Lower lobe of right lung (tissue), 2 donors: ENCODE results near the gene MRC1. TPM values are rescaled to one million over a fixed set of nuclear protein-coding genes. Genes with fewer than 3 reads are reported as not detected.

Experiments
- ATAC-seq, 2 donors: fragments of 200-7000 bp; cut with Tn5 transposase; one replicate each; pipeline ENCODE4 v1.9.1; 2020 to 2022; ENCODE audit warnings: mild to moderate bottlenecking in 2 of 2, moderate library complexity in 2 of 2
- DNase-seq: peaks from one replicate; pipeline ENCODE4 v3.0.0-alpha.2; 2020
- H3K27ac ChIP-seq: fragments of 200-600 bp; one replicate; pipeline ENCODE4 v1.8.0; 2022
- H3K27me3 ChIP-seq: fragments of 200-600 bp; one replicate; pipeline ENCODE4 v1.8.0; 2022; ENCODE audit warnings: low read depth
- H3K36me3 ChIP-seq: fragments of 200-600 bp; one replicate; pipeline ENCODE4 v1.8.0; 2022; ENCODE audit warnings: mild to moderate bottlenecking
- H3K4me1 ChIP-seq: fragments of 200-600 bp; one replicate; pipeline ENCODE4 v1.8.0; 2022
- H3K4me3 ChIP-seq: fragments of 200-600 bp; one replicate; pipeline ENCODE4 v1.8.0; 2022; ENCODE audit warnings: mild to moderate bottlenecking
- H3K9me3 ChIP-seq: fragments of 200-600 bp; one replicate; pipeline ENCODE4 v1.8.0; 2022
- intact Hi-C: fragments of 100-400 bp; cut with DNase I; formaldehyde crosslinking; loops from one replicate; pipeline ENCODE4 v1.11.0; 2022
- total RNA-seq: library from RNA; stranded (reverse); fragmentation: NEBNext Ultra II Directional; extraction: Animal tissue kit (Norgen Biotek cat#: 25700); gene quantifications from one replicate; pipeline ENCODE4 v1.2.1, GENCODE V29; 2021
- TF ChIP-seq, protein P1 (sequence below): fragments of 200-600 bp; IDR thresholded peaks from one replicate; pipeline ENCODE4 v1.8.0; 2022; ENCODE audit warnings: antibody characterized with exemption, mild to moderate bottlenecking
- donor health status: DM: no; HTN: yes; CAD: no; lungs with severe emphysema.

Gene MRC1
- total RNA-seq, 1 donor from 2014 or later = 529 TPM

DNA sequence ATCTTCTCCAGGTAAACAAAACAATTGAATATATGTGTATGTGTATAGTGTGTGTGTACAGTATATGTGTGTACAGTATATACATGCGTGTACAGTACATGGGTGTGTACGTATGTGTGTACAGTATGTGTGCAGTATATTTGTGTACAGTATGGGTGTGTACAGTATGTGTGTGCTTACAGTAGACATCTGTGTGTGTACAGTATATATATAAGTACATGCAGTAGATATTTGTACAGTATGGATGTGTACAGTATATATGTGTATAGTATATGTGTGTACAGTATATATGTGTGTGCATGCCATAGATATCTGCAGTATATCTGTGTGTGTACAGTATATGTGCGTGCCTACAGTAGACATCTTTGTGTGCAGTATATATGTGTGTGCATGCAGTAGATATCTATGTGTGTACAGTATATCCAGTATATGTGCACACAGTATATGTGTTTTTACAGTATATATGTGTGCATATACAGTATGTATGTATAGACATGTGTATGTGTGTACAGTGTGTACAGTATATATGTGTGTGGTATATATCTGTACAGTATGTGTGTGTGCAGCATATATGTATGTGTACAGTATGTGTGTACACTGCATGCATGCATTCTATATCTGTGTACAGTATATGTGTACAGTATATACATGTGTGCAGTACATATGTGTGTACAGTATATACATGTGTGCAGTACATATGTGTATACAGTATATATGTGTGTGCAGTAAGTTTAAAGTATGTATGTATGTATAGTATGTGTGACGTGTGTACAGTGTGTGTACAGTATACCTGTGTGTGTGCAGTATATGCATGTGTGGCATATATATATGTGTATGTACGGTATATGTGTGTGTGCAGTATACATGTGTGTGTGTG, 105.3 kb downstream of the MRC1 start:
- ATAC-seq = peak; percentile 37 to 54
- no peaks in the 10 kb centered on the region for H3K27me3 ChIP-seq
- H3K4me3 ChIP-seq = no peak overlapping the region
- no peaks in the 10 kb centered on the region for H3K4me1 ChIP-seq
- TF ChIP-seq, protein P1, sequence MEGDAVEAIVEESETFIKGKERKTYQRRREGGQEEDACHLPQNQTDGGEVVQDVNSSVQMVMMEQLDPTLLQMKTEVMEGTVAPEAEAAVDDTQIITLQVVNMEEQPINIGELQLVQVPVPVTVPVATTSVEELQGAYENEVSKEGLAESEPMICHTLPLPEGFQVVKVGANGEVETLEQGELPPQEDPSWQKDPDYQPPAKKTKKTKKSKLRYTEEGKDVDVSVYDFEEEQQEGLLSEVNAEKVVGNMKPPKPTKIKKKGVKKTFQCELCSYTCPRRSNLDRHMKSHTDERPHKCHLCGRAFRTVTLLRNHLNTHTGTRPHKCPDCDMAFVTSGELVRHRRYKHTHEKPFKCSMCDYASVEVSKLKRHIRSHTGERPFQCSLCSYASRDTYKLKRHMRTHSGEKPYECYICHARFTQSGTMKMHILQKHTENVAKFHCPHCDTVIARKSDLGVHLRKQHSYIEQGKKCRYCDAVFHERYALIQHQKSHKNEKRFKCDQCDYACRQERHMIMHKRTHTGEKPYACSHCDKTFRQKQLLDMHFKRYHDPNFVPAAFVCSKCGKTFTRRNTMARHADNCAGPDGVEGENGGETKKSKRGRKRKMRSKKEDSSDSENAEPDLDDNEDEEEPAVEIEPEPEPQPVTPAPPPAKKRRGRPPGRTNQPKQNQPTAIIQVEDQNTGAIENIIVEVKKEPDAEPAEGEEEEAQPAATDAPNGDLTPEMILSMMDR = no peak
- no peaks in the 10 kb centered on the region for H3K9me3 ChIP-seq
- H3K27ac ChIP-seq = no peak overlapping the region
- no peak for DNase-seq
- intact Hi-C loops = no loop called here
- no peaks in the 10 kb centered on the region for H3K36me3 ChIP-seq

DNA sequence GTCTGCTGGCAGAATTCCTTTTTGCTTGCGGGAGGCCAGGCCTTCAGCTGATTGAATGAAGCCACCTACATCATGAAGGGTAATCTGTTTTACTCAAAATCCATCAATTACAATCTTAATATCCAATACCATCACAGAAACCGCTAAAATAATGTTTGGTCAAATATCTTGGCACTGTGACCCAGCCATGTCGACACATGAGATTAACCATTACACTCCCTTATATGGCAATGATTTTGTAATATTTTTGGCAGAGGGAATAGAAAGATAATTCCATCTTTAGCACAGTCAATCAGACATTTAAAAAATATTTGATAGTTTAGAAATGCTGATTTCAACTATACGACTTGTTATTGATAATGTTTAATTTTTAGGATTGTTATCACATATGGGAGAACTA, 106.0 kb downstream of the MRC1 start:
- ATAC-seq = no peak
- H3K36me3 ChIP-seq = no peaks in the 10 kb centered on the region
- H3K9me3 ChIP-seq = no peaks in the 10 kb centered on the region
- no peak overlapping the region for H3K27ac ChIP-seq
- H3K4me1 ChIP-seq = no peaks in the 10 kb centered on the region
- H3K27me3 ChIP-seq = no peaks in the 10 kb centered on the region
- TF ChIP-seq, protein P1 = no peak
- H3K4me3 ChIP-seq = no peak overlapping the region
- intact Hi-C loops = no loop called here
- no peak for DNase-seq

DNA sequence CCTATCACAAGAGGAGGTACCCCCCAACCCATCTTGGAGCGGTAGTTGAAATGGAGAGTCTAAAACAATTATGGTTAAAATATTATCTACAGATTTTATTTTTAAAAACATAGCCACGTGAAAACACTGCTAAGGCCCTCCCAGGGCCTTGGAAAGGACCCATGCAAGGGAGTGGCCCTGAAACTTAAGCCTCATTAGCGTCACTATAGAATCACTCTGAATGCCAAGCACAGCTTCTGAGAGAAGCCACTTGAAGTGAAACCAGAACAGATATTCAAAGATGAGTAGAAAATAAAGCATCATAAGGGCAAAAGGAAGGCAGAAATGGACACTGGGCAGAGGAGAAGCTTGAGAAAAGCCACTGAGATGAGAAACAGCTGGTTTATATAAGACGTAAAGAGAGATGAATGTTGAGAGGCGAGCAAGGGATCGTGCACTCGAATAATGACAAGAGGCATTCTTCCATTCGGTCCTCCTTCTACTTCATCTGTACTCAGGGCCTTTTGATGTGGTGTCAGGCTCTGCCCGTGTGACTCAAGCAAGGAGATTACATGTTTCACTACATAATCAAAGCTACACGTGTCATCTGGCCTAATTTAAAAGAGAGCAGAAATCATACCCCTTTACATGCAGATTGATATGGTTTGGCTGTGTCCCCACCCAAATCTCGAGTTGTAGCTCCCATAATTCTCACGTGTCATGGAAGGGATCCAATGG, 109.2 kb downstream of the MRC1 start:
- no peaks in the 10 kb centered on the region for H3K36me3 ChIP-seq
- TF ChIP-seq, protein P1 = no peak
- no peak overlapping the region for H3K27ac ChIP-seq
- H3K4me1 ChIP-seq = no peaks in the 10 kb centered on the region
- H3K9me3 ChIP-seq = no peaks in the 10 kb centered on the region
- H3K27me3 ChIP-seq = no peaks in the 10 kb centered on the region
- ATAC-seq (no peak), DNase-seq (no peak)
- intact Hi-C loops = no loop called here
- no peak overlapping the region for H3K4me3 ChIP-seq

DNA sequence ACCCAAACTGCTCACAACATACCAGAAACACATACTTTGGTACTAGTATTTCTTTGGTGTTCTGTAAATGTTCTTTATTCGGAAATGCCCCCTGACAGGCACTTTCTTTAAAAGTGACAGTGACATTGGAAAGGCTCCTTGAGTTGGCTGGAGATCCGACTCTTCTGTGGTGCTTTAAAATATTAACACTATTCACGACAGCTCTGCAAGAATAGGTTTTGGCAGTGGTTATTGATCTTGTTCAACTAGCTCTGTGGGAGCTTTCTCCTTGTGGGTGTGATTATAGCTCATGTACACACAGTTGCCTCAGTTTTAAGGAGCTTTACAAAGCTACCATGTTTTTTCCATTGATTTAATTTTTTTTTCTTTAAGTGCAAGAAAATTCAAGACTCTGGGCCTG, 112.2 kb downstream of the MRC1 start:
- DNase-seq (no peak), ATAC-seq (no peak)
- Histone ChIP-seq H3K27me3 (no peaks in the 10 kb centered on the region), H3K4me3 (no peak overlapping the region), H3K9me3 (no peaks in the 10 kb centered on the region), H3K27ac (no peak overlapping the region), H3K4me1 (no peaks in the 10 kb centered on the region), H3K36me3 (no peaks in the 10 kb centered on the region)
- intact Hi-C loops = no loop called here
- TF ChIP-seq, protein P1 = no peak

DNA sequence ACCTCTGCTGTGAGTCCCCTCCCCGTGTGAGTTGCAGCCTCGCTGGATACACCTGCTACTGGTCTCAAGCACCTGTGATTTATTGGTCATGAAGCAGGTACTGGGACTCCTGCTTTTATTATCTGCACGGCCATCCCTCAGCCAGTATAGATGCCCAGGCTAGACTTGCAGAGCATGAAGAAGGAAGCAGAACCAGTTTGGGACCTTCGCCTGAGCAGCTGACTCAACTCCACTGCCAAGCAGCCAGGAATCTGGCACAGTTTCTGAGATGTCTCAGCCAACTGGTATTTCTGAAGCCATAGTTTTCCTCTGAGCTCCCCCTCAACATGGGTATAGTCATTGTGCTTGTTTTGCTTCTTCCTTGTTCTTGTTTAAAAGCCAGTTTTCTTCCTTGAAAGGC, 114.6 kb downstream of the MRC1 start:
- no peaks in the 10 kb centered on the region for H3K27me3 ChIP-seq
- no peaks in the 10 kb centered on the region for H3K36me3 ChIP-seq
- TF ChIP-seq, protein P1 = no peak
- DNase-seq (no peak), ATAC-seq (peak; percentile 17 to 39)
- no peaks in the 10 kb centered on the region for H3K9me3 ChIP-seq
- intact Hi-C loops = no loop called here
- H3K4me1 ChIP-seq = no peaks in the 10 kb centered on the region
- H3K4me3 ChIP-seq = no peak overlapping the region
- H3K27ac ChIP-seq = no peak overlapping the region
